NT2/D1 (cell line): ENCODE measurements around the gene DNAJA2.

Experiments used
- SUZ12 ChIP-seq: IDR thresholded peaks from 2 replicates; pipeline ENCODE4 v1.6.1; 2011; ENCODE audit not compliant: insufficient read length, insufficient read depth; ENCODE audit errors: extremely low read depth
- YY1 ChIP-seq: IDR thresholded peaks from 2 replicates; pipeline ENCODE4 v1.6.1; 2011; ENCODE audit not compliant: insufficient read length, insufficient read depth
- ZNF274 ChIP-seq: IDR thresholded peaks from 2 replicates; pipeline ENCODE4 v1.6.1; 2011; ENCODE audit warnings: mild to moderate bottlenecking, low read depth, low read length

DNA sequence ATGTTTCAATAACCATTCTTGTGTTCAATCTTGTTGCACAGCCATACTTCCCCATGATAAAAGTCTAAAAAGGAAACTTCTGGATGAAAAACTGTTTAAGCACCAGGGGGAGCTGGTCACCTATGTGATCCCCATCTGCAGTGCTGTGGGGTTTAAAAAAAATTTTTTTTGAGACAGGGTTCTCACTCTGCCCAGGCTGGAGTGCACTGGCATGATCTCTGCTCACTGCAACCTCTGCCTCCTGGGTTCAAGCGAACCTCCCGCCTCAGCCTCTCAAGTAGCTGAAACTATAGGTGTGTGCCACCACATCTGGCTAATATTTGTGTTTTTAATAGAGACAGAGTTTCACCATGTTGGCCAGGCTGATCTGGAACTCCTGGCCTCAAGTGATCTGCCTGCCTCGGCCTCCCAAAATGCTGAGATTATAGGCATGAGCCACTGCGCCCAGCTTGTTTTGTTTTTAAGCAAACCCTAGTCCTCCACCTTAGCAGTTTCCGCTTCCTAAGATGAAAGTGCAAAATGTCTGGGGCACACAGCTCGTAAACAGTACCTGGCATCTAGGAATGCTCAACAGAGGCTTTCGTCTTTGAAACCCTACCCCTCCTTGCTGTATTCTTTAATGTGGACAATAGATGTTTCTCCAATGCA lies 25.4 kb downstream of the DNAJA2 start:
- TF ChIP-seq ZNF274 (no peak), YY1 (no peak), SUZ12 (no peak)
